Activated CD8-positive, alpha-beta memory T cell treated with anti-CD3 and anti-CD28 coated beads, Interleukin-2, amount 10 ng/mL, durations not matched to agents 7 days and 5 days (primary cell): ENCODE data around the gene PCYT1A. TPM values are rescaled to one million over a fixed set of nuclear protein-coding genes. Genes with fewer than 3 reads are reported as not detected.

ENCODE experiments used
- ATAC-seq: fragments of 150-1000 bp; cut with Tn5 transposase; one replicate; pipeline ENCODE4 v1.10.0; 2021; ENCODE audit warnings: moderate library complexity
- CTCF ChIA-PET: fragments of 350-600 bp; sonication (Branson Sonifier 250); formaldehyde crosslinking; loops from one replicate; lab custom pipeline; 2021; ENCODE audit warnings: antibody characterized with exemption; lab: Charles Lee
- DNase-seq: peaks from one replicate; pipeline ENCODE4 v3.0.0-alpha.2; 2020
- H3K27ac Mint-ChIP-seq: one replicate; pipeline ENCODE4 v1.8.0; 2021; ENCODE audit warnings: mild to moderate bottlenecking, mixed read lengths
- H3K27me3 Mint-ChIP-seq: one replicate; pipeline ENCODE4 v1.8.0; 2021; ENCODE audit warnings: mixed read lengths
- H3K36me3 Mint-ChIP-seq: one replicate; pipeline ENCODE4 v1.8.0; 2021; ENCODE audit warnings: mild to moderate bottlenecking, mixed read lengths
- H3K4me1 Mint-ChIP-seq: one replicate; pipeline ENCODE4 v1.8.0; 2021; ENCODE audit warnings: mixed read lengths
- H3K4me3 Mint-ChIP-seq: one replicate; pipeline ENCODE4 v1.8.0; 2021; ENCODE audit warnings: mild to moderate bottlenecking, moderate library complexity, mixed read lengths
- H3K9me3 Mint-ChIP-seq: one replicate; pipeline ENCODE4 v1.8.0; 2022; ENCODE audit warnings: low read depth, mixed read lengths
- total RNA-seq, 2 experiments: library from RNA; stranded (reverse); gene quantifications; one replicate each; pipeline ENCODE4 v1.2.3, GENCODE V29; 2021

Gene PCYT1A
- total RNA-seq, 2 experiments from 2014 or later: 57.7 to 61.6 TPM

- CTCF ChIA-PET: interaction anchor here (0.6 to 16.1 kb wide), 3 partner anchors 12 to 123 kb away, joined by 3 to 238 read pairs (median 9); no protein-coding TSS in a partner anchor
- peaks cover 29% of the 10 kb centered on the region for H3K4me1 Mint-ChIP-seq
These were observed 89.3 kb downstream of the PCYT1A start for GRCh38 chr3:196198081-196198675.

DNA sequence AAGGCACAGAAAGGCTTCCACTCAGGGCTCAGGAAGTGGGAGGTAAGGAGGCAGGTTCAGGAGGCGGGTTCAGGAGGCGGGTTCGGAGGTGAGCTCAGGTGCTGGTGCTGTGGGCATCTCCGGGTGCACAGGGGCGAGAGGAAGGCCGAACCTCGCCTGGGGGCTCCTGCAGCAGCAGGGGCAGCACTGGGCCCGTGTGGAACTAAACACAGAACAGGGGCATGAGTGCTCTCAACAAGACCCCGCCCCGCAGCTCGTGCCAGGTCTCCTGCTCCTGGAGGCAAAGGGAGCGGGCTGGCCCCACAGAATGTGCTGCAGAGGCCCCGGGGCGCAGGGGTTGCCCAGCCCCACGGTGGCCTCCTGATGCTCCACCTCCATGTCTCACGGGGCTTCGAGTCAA lies 90.0 kb downstream of the PCYT1A start:
- no peak overlapping the region for H3K4me3 Mint-ChIP-seq
- no peak for ATAC-seq
- DNase-seq: no peak
- H3K27ac Mint-ChIP-seq: no peak overlapping the region
- no peaks in the 10 kb centered on the region for H3K27me3 Mint-ChIP-seq
- CTCF ChIA-PET: interaction anchor here (0.6 to 16.1 kb wide), 8 partner anchors 11 to 347 kb away, joined by 3 to 238 read pairs (median 8); no protein-coding TSS in a partner anchor
- H3K9me3 Mint-ChIP-seq: no peaks in the 10 kb centered on the region
- H3K4me1 Mint-ChIP-seq: peaks cover 36% of the 10 kb centered on the region
- no peaks in the 10 kb centered on the region for H3K36me3 Mint-ChIP-seq

More at GRCh38 chr3:196198081-196198675, 89.3 kb downstream of the PCYT1A start:
- Mint-ChIP-seq H3K9me3 (no peaks in the 10 kb centered on the region), H3K36me3 (no peaks in the 10 kb centered on the region), H3K27me3 (peaks cover under 1% of the 10 kb centered on the region), H3K27ac (no peak overlapping the region), H3K4me3 (no peak overlapping the region)
- DNase-seq: no peak
- no peak for ATAC-seq

DNA sequence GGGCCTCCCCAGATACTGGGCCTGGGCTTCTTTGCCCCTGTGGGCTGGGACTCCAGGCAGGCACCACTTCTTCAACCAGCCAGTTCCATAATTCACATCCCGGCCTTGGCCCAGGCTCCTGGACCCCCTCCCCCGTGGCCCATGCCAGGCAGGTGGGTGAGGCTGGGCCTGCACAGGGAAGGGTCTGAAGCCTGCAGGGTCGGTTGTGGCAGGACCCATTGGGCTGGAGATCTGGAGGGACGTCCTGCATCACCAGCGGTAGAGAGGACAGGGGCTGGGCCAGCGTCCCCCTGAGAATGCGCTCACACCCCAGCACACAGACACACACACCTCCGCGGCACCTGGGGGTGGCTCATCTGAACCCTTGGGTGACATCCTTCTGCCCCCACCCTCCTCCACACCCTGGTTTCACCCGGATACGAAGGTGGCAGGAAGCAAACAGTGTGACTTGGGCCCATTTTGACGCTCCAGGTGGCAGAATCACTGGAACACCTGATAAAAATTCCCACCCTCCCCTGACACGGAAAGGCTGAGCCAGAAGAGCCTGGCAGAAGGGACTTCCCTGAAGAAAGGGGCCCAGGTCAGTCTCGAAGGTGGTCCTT lies 91.8 kb downstream of the PCYT1A start:
- Mint-ChIP-seq H3K27ac (peak overlapping the region; percentile 57), H3K27me3 (no peaks in the 10 kb centered on the region), H3K4me1 (peaks cover 47% of the 10 kb centered on the region), H3K9me3 (no peaks in the 10 kb centered on the region), H3K36me3 (no peaks in the 10 kb centered on the region), H3K4me3 (no peak overlapping the region)
- CTCF ChIA-PET: interaction anchor here (0.6 to 16.1 kb wide), 16 partner anchors 8 to 346 kb away, joined by 3 to 238 read pairs (median 6); no protein-coding TSS in a partner anchor
- ATAC-seq: no peak
- no peak for DNase-seq

DNA sequence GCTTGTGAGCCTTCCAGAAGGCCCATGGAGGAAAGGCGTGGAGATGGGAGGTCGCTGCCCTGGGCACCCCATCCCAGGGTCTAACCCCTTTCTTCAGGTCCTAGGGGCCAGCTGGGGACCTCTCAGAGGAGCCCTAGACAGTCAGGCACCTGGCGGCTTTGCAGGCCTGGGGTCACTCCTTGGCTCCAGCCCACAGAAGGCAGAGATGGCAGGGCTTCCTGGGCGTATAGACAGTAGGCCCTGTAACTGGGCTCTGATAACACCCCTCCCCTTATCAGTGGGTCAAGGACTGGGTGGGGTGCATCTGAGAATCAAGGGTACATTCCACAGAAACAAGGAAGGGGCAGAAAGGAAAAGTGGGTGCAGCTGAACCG lies 93.0 kb downstream of the PCYT1A start:
- Mint-ChIP-seq H3K9me3 (no peaks in the 10 kb centered on the region), H3K4me1 (peaks cover 47% of the 10 kb centered on the region), H3K36me3 (no peaks in the 10 kb centered on the region), H3K27ac (peak overlapping the region; percentile 65), H3K4me3 (no peak overlapping the region), H3K27me3 (no peaks in the 10 kb centered on the region)
- ATAC-seq: no peak
- no peak for DNase-seq
- CTCF ChIA-PET: interaction anchor here (0.7 to 16.1 kb wide), 5 partner anchors 7 to 119 kb away, joined by 3 to 238 read pairs (median 3); no protein-coding TSS in a partner anchor

- Mint-ChIP-seq H3K4me1 (peaks cover 49% of the 10 kb centered on the region), H3K36me3 (no peaks in the 10 kb centered on the region), H3K27ac (peak overlapping the region; percentile 97), H3K27me3 (no peaks in the 10 kb centered on the region), H3K9me3 (no peaks in the 10 kb centered on the region), H3K4me3 (no peak overlapping the region)
- ATAC-seq (no peak), DNase-seq (no peak)
- CTCF ChIA-PET: interaction anchor here (0.8 to 16.1 kb wide), 4 partner anchors 11 to 119 kb away, joined by 3 to 238 read pairs (median 4); no protein-coding TSS in a partner anchor
These were observed 93.6 kb downstream of the PCYT1A start for GRCh38 chr3:196193736-196194541.

- H3K36me3 Mint-ChIP-seq: no peaks in the 10 kb centered on the region
These were observed 94.3 kb downstream of the PCYT1A start for GRCh38 chr3:196193133-196193735.

GRCh38 chr3:196192524-196193051 lies 94.9 kb downstream of the PCYT1A start:
- Mint-ChIP-seq H3K9me3 (no peaks in the 10 kb centered on the region), H3K4me1 (peaks cover 52% of the 10 kb centered on the region), H3K4me3 (peak overlapping the region; percentile 45), H3K27ac (peak overlapping the region; percentile 97), H3K27me3 (no peaks in the 10 kb centered on the region), H3K36me3 (no peaks in the 10 kb centered on the region)
- CTCF ChIA-PET: interaction anchor here (3.6 to 16.1 kb wide), 2 partner anchors 11 to 117 kb away, joined by 54 to 238 read pairs; no protein-coding TSS in a partner anchor
- DNase-seq (peak; percentile 53), ATAC-seq (peak; percentile 37)

More at GRCh38 chr3:196193133-196193735, 94.3 kb downstream of the PCYT1A start:
- no peak for ATAC-seq
- CTCF ChIA-PET: interaction anchor here (1.8 to 16.1 kb wide), 3 partner anchors 10 to 118 kb away, joined by 5 to 238 read pairs (median 54); no protein-coding TSS in a partner anchor
- Mint-ChIP-seq H3K27me3 (no peaks in the 10 kb centered on the region), H3K27ac (peak overlapping the region; percentile 97), H3K9me3 (no peaks in the 10 kb centered on the region), H3K4me1 (peaks cover 50% of the 10 kb centered on the region), H3K4me3 (peak overlapping the region; percentile 45)
- DNase-seq: no peak

DNA sequence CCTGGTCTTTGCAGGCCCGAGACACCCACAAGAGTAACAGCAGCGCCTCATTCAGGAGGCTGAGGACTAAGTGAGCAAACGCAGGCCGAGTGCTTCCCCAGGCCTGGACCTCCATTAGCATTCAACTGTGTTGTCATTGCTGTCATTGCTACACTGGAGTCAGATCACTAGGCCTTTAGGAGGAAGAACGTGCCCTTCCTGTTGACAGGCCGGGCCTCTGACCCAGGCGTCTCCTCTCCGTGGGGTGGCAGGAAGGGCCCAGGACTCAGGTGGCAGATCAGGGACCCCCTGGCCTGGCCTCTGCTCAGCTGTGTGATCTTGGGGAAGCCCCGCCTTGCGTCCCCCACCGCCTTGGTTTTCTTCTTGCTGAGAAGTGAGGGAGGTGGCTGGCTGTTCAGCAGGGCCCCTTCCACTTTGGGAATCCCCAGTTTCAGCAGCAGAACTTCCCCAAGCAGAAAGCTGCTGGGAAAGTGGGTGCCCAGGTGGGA lies 95.4 kb downstream of the PCYT1A start:
- Mint-ChIP-seq H3K36me3 (no peaks in the 10 kb centered on the region), H3K27ac (peak overlapping the region; percentile 97), H3K27me3 (no peaks in the 10 kb centered on the region), H3K4me1 (peaks cover 54% of the 10 kb centered on the region), H3K9me3 (no peaks in the 10 kb centered on the region), H3K4me3 (peak overlapping the region; percentile 45)
- DNase-seq: peak; percentile 72
- peak; percentile 40 for ATAC-seq
- CTCF ChIA-PET: interaction anchor here (3.6 to 16.1 kb wide), 2 partner anchors 11 to 117 kb away, joined by 54 to 238 read pairs; no protein-coding TSS in a partner anchor

- CTCF ChIA-PET: interaction anchor here (3.6 to 16.1 kb wide), 2 partner anchors 8 to 114 kb away, joined by 54 to 238 read pairs; no protein-coding TSS in a partner anchor
- H3K27ac Mint-ChIP-seq: no peak overlapping the region
- no peaks in the 10 kb centered on the region for H3K9me3 Mint-ChIP-seq
- no peaks in the 10 kb centered on the region for H3K36me3 Mint-ChIP-seq
- no peak for DNase-seq
- H3K4me3 Mint-ChIP-seq: no peak overlapping the region
- no peak for ATAC-seq
- no peaks in the 10 kb centered on the region for H3K27me3 Mint-ChIP-seq
- peaks cover 53% of the 10 kb centered on the region for H3K4me1 Mint-ChIP-seq
These were observed 97.8 kb downstream of the PCYT1A start for GRCh38 chr3:196189566-196190347.

GRCh38 chr3:196186651-196187573 lies 100.6 kb downstream of the PCYT1A start:
- no peaks in the 10 kb centered on the region for H3K9me3 Mint-ChIP-seq
- CTCF ChIA-PET: interaction anchor here (0.6 to 16.1 kb wide), 4 partner anchors 8 to 112 kb away, joined by 3 to 238 read pairs (median 4); no protein-coding TSS in a partner anchor
- H3K27ac Mint-ChIP-seq: peak overlapping the region; percentile 93
- ATAC-seq: peak; percentile 30
- H3K4me3 Mint-ChIP-seq: peak overlapping the region; percentile 63
- H3K36me3 Mint-ChIP-seq: no peaks in the 10 kb centered on the region
- DNase-seq: peak; percentile 75
- H3K4me1 Mint-ChIP-seq: peaks cover 55% of the 10 kb centered on the region
- H3K27me3 Mint-ChIP-seq: no peaks in the 10 kb centered on the region

GRCh38 chr3:196184881-196185280 lies 102.6 kb downstream of the PCYT1A start:
- Mint-ChIP-seq H3K4me3 (no peak overlapping the region), H3K9me3 (no peaks in the 10 kb centered on the region), H3K27me3 (no peaks in the 10 kb centered on the region), H3K36me3 (no peaks in the 10 kb centered on the region), H3K4me1 (peaks cover 70% of the 10 kb centered on the region), H3K27ac (peak overlapping the region; percentile 24)
- DNase-seq (no peak), ATAC-seq (no peak)
- CTCF ChIA-PET: interaction anchor here (16.1 kb wide), 1 partner anchor 110 kb away, joined by 238 read pairs; no protein-coding TSS in a partner anchor
